DOHH2 (cell line): ENCODE data around the gene CYFIP2.

Experiments used
- H3F3A ChIP-seq: fragments of 200-600 bp; sonication (generic), shearing (Covaris generic); 2 replicates; pipeline ENCODE4 v1.6.0; 2016; ENCODE audit warnings: antibody characterized with exemption, mild to moderate bottlenecking; ENCODE audit not compliant: control insufficient read depth, insufficient read depth
- H3K27ac ChIP-seq: fragments of 200-600 bp; sonication (generic); 2 replicates; pipeline ENCODE4 v1.5.1; 2014; ENCODE audit warnings: low read depth, mild to moderate bottlenecking, low read length, moderate library complexity
- H3K27me3 ChIP-seq: fragments of 200-600 bp; sonication (generic); 2 replicates; pipeline ENCODE4 v1.6.1; 2014; ENCODE audit warnings: mild to moderate bottlenecking, low read length, mixed read lengths; ENCODE audit not compliant: control insufficient read depth
- H3K36me3 ChIP-seq: fragments of 200-600 bp; sonication (generic); 2 replicates; pipeline ENCODE4 v1.6.1; 2014; ENCODE audit warnings: mild to moderate bottlenecking, low read length, moderate library complexity, mixed read lengths; ENCODE audit not compliant: control insufficient read depth
- H3K4me1 ChIP-seq: fragments of 200-600 bp; sonication (generic); 2 replicates; pipeline ENCODE4 v1.6.1; 2014; ENCODE audit warnings: mild to moderate bottlenecking, low read length, mixed read lengths; ENCODE audit not compliant: control insufficient read depth
- H3K4me2 ChIP-seq: fragments of 200-600 bp; sonication (generic); 2 replicates; pipeline ENCODE4 v1.6.0; 2014; ENCODE audit warnings: mild to moderate bottlenecking, low read length, moderate library complexity
- H3K4me3 ChIP-seq: fragments of 200-600 bp; sonication (generic); 2 replicates; pipeline ENCODE4 v1.5.1; 2014; ENCODE audit warnings: mild to moderate bottlenecking, low read length, mixed read lengths
- H3K79me2 ChIP-seq: fragments of 200-600 bp; sonication (generic); 2 replicates; pipeline ENCODE4 v1.6.1; 2014; ENCODE audit warnings: mild to moderate bottlenecking, low read length, mixed read lengths; ENCODE audit not compliant: control insufficient read depth
- H3K9me2 ChIP-seq: fragments of 200-600 bp; sonication (generic); replicated peaks from 2 replicates; pipeline ENCODE4 v1.6.1; 2014; ENCODE audit warnings: mild to moderate bottlenecking, low read length, mixed read lengths; ENCODE audit not compliant: control insufficient read depth
- H3K9me3 ChIP-seq: fragments of 200-600 bp; sonication (generic); 2 replicates; pipeline ENCODE4 v1.6.1; 2014; ENCODE audit warnings: antibody characterized with exemption, low read length, mixed read lengths; ENCODE audit not compliant: control insufficient read depth, insufficient read depth
- H4K20me1 ChIP-seq: fragments of 200-600 bp; sonication (generic); 2 replicates; pipeline ENCODE4 v1.6.0; 2014; ENCODE audit warnings: low read depth, mild to moderate bottlenecking, antibody characterized with exemption, low read length, moderate library complexity; ENCODE audit not compliant: control insufficient read depth, insufficient read depth
- EZH2phosphoT487 ChIP-seq: fragments of 200-600 bp; sonication (generic); IDR thresholded peaks from 2 replicates; pipeline ENCODE4 v1.6.1; 2017; ENCODE audit warnings: borderline replicate concordance, mild to moderate bottlenecking, antibody characterized with exemption, low read length, moderate library complexity, mixed read lengths
- TF ChIP-seq, protein P1 (sequence below): fragments of 200-600 bp; sonication (generic); IDR thresholded peaks from one replicate; pipeline ENCODE4 v1.5.1; 2014; ENCODE audit warnings: antibody characterized with exemption, mild to moderate bottlenecking, low read depth, low read length; ENCODE audit not compliant: poor library complexity, severe bottlenecking

The CYFIP2 gene

DNA sequence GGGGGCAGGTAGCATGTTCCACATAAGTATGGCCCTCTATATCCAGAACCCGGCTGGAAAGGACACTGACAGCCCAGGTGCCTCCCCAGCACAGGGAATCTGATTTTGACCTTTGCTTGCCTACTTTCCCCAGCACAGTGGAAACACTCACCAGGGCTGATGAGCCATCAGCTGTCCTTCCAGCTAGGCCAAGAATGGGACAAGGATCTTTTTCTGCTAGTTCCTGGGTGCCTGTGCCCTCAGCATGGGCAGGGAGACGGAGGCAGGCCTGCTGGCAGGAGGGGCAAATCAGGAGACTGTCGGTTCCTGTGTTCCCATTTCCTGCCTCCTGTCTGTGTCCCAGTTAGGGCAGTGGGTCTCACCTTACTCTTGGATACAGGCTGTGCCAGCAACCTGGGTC lies 1.1 kb downstream of the CYFIP2 start:
- Histone ChIP-seq H3K9me3 (no peaks in the 10 kb centered on the region), H3K4me3 (peak overlapping the region; percentile 93), H3K4me2 (peak overlapping the region; percentile 99), H3F3A (peaks cover 23% of the 10 kb centered on the region), H3K9me2 (no peaks in the 10 kb centered on the region), H3K36me3 (peaks cover 53% of the 10 kb centered on the region), H3K4me1 (peaks cover 80% of the 10 kb centered on the region), H3K27ac (peak overlapping the region; percentile 98), H3K27me3 (no peaks in the 10 kb centered on the region), H4K20me1 (no peaks in the 10 kb centered on the region), H3K79me2 (peaks cover 62% of the 10 kb centered on the region)
- no peak for TF ChIP-seq EZH2phosphoT487
- TF ChIP-seq, protein P1, sequence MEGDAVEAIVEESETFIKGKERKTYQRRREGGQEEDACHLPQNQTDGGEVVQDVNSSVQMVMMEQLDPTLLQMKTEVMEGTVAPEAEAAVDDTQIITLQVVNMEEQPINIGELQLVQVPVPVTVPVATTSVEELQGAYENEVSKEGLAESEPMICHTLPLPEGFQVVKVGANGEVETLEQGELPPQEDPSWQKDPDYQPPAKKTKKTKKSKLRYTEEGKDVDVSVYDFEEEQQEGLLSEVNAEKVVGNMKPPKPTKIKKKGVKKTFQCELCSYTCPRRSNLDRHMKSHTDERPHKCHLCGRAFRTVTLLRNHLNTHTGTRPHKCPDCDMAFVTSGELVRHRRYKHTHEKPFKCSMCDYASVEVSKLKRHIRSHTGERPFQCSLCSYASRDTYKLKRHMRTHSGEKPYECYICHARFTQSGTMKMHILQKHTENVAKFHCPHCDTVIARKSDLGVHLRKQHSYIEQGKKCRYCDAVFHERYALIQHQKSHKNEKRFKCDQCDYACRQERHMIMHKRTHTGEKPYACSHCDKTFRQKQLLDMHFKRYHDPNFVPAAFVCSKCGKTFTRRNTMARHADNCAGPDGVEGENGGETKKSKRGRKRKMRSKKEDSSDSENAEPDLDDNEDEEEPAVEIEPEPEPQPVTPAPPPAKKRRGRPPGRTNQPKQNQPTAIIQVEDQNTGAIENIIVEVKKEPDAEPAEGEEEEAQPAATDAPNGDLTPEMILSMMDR: no peak

DNA sequence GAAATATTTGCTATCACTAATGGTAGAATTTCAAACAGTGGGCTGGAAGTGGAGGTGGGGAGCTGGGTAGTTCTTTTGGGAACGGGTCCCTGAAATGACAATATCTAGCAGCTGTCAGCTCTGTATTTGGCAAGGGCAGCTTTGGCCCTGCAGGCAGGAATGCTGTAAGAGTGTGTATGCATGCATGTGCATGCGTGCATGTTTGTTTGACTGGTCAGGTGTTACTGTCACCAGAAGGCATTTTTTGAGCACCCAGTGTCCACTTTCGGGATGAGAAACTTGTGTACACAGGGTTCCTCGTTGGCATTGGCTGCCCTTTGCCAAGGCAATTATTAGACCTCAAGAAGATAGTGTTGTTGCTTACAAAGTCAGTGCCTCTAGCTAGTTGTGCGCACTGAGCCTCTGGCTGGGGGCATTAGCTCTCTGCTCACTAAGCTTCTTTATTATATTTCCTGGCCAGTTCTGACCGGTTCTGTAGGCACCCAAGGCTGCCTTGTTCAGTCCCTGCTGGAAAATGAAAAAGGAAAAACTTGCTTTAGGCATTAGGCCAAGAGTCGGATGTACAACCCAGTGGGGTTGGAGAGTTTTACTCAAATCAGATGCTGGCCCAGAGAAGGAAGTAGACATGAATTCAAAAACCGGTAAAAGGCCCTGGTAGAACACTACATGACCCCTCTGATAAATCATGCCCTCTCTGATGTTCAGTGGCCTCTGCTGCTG lies 2.0 kb downstream of the CYFIP2 start:
- Histone ChIP-seq H3K4me2 (peak overlapping the region; percentile 99), H3K79me2 (peaks cover 71% of the 10 kb centered on the region), H3K27ac (peak overlapping the region; percentile 98), H3K9me2 (no peaks in the 10 kb centered on the region), H3K27me3 (no peaks in the 10 kb centered on the region), H3K36me3 (peaks cover 56% of the 10 kb centered on the region), H3K4me3 (peak overlapping the region; percentile 93), H3F3A (peaks cover 30% of the 10 kb centered on the region), H3K4me1 (peaks cover 89% of the 10 kb centered on the region), H4K20me1 (no peaks in the 10 kb centered on the region), H3K9me3 (no peaks in the 10 kb centered on the region)
- TF ChIP-seq, protein P1: no peak
- no peak for TF ChIP-seq EZH2phosphoT487

DNA sequence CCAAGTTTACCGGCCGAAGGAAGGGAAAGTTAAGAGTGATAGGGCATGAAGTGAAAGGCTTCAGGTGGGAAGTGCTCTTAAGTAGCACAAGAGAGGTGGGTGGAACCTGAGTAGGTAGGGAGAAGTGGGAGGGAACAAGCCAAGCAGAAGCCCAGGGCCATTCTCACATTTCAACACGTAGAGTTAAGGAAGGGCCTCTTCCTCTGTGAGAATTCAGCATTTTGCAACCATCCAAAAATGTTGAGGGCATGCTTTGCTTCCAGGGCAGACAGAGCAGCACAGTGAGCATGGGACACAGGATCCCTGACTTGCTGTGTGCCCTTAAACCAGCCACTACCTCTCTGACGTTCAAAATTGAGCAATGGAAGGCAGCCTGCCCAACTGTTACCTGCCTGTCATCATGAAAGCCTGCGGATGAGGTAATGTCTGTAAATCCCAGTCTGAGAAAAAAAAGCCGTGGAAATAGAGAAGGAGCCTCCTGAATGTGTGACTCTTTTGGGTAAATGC lies 3.3 kb downstream of the CYFIP2 start:
- Histone ChIP-seq H3K9me2 (no peaks in the 10 kb centered on the region), H3K4me1 (peaks cover 89% of the 10 kb centered on the region), H3K79me2 (peaks cover 84% of the 10 kb centered on the region), H3K27me3 (no peaks in the 10 kb centered on the region), H3K27ac (peak overlapping the region; percentile 98), H3K4me2 (peak overlapping the region; percentile 99), H4K20me1 (no peaks in the 10 kb centered on the region), H3K36me3 (peaks cover 67% of the 10 kb centered on the region), H3K9me3 (peaks cover 2% of the 10 kb centered on the region; the same call in 1 of the 2 replicates), H3K4me3 (peak overlapping the region; percentile 93), H3F3A (peaks cover 30% of the 10 kb centered on the region)
- no peak for TF ChIP-seq EZH2phosphoT487
- TF ChIP-seq, protein P1: no peak
